ENCODE results near the gene IBA57.

The IBA57 gene

GRCh38 chr1:228228601-228229074 lies 63.0 kb downstream of the IBA57 start:
- TF ChIP-seq CTCF (IDR thresholded peaks at IDR 0.05; ENCODE audit: low read depth, low read length) = no peak
- H3K4me3 ChIP-seq (replicated peaks in 1 of 2; ENCODE audit: low read depth in 2 of 2, low read length in 2 of 2) = no peak overlapping the region
- DNase-seq (ENCODE audit: low read depth in 2 of 2) = peak; percentile 88 to 90

GRCh38 chr1:228231189-228231588 lies 65.6 kb downstream of the IBA57 start:
- no peak for TF ChIP-seq CTCF (IDR thresholded peaks at IDR 0.05; ENCODE audit: low read depth, low read length)
- DNase-seq (ENCODE audit: low read depth in 2 of 2) = no peak
- no peak overlapping the region for H3K4me3 ChIP-seq (replicated peaks in 1 of 2; ENCODE audit: low read depth in 2 of 2, low read length in 2 of 2)
